GM18873 (cell line): ENCODE results near the gene KIF21B.
"Not testable (repeated sequence)": the region's sequence is repeated elsewhere in the genome, so short reads cannot be mapped to it uniquely, and the experiment has no call there.

Experiments
- ATAC-seq: cut with Tn5 transposase; IDR thresholded peaks from one replicate; pipeline ENCODE4 v1.9.1; 2021; ENCODE audit warnings: mild to moderate bottlenecking, moderate library complexity, moderate number of reproducible peaks; ENCODE audit not compliant: unreplicated experiment, low FRiP score

The KIF21B gene

DNA sequence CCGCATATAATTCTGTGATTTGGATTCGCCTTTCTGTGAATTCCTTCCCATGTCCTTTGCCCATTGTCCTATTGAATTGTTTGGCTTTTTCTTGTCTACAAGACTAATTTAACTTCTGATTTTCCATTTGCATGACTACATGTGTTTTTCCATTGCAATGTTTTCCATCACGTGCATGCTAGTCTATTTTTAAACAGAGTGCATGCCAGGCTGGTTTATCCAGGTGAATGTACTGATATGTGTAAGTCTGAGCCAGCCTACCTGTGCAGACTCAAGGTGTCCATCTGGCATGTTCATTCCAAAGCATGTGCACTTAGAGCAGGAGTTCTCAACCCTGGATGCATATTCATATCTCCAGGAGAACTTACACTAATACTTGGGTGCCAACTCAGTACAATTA lies 69.1 kb downstream of the KIF21B start:
- ATAC-seq: no peak

DNA sequence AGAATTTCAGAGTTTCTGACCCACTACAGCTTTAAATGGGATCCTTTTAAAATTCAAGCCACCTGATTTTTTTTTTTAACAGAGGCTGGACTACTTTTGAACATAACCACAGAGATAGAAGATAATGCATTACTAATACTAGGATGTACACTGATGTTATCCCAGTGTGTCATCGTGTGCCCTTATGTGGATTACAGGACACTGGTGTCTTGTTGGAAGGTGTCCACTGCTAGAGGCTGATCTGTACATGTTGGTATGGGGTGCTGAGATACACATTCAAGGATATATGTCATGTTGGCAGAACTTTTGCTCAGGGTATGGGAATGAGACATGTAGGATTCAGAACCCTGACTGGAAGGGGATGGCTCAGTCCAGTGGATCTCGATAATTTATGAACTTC lies 72.5 kb downstream of the KIF21B start:
- ATAC-seq: no peak

DNA sequence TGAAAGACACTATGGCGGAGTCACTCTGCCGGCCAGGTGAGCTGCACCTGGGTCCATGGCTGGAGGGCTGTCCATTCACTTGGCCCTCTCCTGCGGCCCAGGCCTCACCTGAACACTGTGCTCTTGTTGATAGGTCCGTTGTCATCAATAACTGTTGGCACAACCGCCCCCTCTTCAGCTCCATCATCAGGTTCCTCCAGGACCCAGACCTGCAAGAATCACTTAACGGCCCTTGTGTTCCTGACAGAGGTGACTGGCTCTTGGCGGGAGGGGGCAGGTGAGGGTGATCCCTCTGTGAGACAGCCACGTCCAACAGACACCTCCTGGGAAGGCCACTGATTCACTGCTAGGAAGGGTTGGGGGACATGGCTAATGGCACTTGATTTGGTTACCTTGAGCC lies 73.9 kb downstream of the KIF21B start:
- no peak for ATAC-seq

DNA sequence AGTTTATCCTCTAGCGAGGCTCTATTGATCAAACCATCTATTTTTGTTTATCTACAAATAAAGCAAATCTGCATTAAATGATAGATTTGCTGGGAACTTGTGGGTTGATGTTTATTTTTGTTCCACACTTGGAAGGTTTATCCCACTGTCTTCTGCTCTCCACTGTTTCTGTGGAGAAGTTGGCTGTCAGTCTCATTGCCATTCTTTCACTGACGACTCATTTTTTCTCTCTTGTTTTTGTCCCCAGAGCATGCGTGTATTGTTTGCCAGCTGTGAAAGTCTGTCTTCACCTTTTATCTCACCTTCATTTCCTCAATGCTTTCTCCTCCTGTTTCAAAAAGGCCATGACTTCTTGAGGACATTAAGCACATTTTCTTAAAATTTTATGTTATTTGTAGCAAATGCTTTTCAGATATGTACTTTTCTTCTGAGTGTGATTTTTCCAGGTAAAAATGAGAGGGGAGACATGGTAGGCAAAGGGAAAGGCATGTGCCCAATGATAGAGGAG lies 76.4 kb downstream of the KIF21B start:
- ATAC-seq: no peak

DNA sequence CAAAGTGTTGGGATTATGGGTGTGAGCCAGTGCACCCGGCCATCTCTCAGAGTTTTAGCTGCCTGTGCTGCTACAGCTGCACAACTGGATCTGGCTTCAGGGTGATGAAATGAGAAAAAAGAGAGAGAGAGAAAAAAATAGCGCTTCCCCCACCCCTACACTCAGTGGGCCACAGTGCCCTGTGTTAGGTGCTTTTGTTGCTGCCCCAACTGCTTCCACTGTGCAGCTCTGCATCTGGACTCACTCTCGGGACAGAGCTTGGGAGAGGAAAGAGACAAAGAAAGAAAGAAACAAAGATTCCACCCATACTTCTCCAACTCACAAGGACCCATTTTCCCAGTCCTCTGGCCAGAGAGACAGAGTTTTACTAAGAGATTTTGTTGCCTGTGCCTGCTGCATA lies 78.4 kb downstream of the KIF21B start:
- no peak for ATAC-seq

DNA sequence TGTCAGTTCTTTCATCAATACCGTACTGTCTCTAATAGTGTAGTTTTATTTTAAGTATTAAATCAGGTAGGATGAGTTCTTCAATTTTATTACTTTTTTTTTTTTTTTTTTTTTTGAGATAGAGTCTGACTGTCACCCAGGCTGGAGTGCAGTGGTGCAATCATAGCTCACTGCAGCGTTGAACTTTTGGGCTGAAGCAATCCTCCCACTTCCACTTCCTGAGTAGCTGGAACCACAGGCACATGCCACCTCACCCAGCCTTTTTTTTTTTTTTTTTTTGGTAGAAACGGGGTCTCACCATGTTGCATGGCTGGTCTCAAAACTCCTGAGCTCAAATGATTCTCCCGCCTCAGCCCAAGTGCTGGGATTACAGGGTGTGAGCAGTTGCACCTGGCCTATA lies 84.6 kb downstream of the KIF21B start:
- no peak for ATAC-seq

DNA sequence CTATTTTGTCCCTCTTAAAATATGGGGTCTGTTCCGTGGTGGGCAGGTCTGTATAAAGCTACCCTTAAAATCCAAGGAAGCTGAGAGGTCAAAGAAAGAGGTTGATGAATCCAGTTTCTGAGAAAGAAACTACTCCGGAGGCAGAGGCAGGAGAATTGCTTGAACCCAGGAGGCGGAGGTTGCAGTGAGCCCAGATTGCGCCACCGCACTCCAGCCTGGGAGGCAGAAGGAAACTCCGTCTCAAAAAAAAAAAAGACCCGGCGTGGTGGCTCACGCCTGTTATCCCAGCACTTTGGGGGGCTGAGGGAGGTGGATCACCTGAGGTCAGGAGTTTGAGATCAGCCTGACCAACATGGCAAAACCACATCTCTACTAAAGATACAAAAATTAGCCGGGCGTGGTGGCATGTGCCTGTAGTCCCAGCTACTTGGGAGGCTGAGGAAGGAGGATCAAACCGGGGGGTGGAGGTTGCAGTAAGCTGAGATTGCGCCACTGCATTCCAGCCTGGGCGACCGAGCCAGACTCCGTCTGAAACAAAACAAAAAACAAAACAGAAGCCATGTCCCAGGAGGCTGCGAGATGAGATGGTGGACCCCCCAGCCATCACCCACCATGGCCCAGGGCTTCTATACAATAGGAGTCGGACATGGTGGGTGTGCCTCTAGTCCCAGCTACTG lies 88.1 kb downstream of the KIF21B start:
- ATAC-seq: not testable (repeated sequence)

DNA sequence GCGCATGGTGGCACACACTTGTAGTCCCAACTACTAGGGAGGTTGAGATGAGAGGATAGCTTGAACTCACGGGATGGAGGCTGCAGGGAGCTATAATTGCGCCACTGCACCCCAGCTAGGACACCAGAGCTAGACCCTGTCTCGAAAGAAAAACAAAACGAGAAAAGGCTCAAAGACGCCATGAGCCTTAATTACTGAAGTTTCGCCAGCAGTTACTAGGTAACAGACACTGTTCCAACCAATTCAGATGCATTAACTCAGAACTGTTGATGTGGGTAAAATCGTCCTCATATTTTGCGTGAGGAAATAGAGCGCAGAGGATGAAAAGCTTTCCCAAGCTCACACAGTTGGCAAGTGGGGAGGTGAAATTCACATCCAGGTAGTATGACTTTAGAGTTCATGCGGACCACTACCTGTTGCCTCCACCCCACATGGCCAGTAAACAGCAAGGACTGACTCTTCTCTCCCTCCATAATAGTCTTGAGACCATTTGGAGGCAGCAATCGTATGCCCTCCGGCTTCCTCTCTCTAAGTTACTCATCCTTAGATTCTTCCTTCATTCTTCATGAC lies 88.8 kb downstream of the KIF21B start:
- ATAC-seq: no peak

DNA sequence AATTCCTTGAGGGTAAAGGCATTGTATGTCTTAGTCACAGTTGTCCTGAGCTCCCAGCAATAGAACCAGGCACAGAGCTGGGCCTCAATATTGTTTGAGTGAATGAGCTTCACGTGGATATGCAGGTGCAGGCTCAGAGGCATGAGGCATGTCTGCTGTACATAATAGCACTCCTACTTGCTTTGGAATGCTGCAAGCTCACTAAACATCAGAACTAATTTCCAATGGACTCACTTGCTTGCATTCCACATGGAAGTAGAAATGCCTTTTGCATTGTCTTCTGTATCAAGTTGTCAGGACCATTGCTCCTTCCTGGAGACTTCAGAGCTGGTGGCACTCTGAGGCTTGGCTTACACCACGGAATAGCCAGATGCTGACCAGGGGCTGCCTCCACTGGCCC lies 91.7 kb downstream of the KIF21B start:
- ATAC-seq: no peak

DNA sequence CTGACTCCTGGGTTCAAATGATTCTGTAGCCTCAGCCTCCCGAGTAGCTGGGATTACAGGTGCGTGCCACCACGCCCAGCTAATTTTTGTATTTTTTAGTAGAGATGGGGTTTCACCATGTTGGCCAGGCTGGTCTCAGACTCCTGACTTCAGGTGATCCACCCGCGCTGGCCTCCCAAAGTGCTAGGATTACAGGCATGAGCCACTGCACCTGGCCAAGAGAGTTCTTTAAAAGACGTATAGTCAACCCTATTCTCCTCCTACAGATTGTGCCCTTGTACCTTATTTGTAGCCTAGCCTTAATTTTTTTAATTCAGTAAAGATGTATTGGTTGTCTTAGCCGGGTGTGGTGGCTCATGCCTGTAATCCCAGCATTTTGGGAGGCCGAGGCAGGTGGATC lies 93.2 kb downstream of the KIF21B start:
- ATAC-seq: not testable (repeated sequence)

DNA sequence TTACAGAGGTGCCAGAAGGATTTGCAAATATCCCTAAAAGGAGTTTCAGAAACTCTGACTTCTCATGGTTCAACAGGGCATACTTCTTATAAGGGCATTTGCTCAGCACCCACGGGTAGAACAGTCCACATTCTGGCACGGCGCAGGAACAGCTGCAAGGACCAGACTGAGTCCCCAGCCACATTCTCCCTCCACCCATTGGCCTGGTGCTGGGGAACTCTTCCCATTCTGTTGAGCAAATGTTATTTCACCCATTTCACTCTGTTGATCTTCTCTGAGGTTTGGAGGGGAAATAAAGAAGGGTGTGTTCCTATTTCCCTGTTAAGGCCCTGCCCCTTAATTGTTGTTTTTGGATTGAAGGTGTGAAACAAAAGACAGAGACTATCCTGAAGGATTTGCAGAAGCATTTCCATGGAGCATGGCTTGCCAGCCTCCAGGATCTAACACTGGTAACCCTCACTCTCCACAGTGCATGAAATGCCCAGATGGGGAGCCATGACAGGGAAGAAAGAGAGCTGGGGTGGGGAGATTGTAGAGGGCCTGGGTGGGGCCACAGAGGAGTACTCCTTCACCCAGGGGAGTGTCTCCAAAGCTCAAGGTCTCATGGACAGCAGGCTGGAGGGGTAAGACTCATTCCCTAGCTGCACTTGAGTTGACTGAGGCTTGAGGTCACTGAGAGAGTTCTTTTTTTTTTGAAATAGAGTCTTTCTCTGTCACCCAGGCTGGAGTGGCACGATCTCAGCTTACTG lies 93.8 kb downstream of the KIF21B start:
- ATAC-seq: no peak

DNA sequence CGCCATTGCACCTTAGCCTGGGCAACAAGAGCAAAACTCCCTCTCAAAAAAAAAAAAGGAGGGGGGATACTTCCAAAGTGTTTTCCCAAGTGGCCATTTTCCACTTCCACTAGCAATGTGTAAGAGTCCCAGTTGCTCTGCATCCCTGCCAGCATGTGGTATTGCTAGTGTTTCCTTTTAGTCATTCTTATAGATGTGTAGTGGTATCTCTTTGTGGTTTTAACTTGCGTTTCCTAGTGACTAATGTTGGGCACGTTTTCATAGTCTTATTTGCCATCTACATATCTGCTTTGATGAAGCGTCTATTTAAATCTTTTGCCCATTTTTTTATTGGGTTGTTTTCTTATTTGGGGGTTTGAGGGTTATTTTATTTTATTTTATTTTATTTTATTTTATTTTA lies 97.7 kb downstream of the KIF21B start:
- no peak for ATAC-seq

DNA sequence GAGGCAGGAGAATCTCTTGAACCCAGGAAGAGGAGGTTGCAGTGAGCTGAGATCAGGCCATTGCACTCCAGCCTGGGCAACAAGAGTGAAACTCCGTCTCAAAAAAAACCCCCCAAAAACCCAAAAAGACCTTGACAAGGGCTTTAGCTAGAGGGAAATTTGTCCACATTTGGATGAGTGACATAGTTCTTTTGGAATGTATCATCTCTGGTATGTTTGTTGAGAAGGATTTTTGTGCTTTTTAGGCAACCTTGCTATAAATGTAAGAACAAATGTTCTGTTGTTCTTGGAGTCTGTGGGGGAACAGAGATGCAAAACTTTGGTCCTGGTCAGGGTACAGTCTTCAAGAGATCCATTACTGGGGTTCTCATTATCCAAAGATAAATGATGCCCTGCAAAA lies 99.9 kb downstream of the KIF21B start:
- ATAC-seq: no peak

DNA sequence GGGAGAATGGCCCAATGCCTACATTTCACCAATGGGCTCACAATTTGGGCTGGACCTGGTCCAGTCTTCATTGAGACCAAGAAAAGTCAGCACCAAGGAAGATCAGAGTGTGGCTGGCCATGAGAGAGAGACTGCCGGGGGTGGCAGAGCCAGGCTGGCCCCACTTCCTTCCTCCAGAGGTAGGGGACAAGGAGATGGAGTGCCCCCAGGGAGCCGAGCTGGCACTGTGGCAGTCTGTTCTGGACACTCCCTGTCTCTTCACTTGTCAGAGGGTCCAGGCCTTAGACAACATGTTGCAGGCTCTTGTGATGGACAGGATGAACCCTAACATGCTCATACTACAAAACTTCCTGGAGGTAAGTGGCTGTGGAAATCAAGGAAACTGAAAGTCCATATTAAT lies 101.1 kb downstream of the KIF21B start:
- ATAC-seq: no peak

DNA sequence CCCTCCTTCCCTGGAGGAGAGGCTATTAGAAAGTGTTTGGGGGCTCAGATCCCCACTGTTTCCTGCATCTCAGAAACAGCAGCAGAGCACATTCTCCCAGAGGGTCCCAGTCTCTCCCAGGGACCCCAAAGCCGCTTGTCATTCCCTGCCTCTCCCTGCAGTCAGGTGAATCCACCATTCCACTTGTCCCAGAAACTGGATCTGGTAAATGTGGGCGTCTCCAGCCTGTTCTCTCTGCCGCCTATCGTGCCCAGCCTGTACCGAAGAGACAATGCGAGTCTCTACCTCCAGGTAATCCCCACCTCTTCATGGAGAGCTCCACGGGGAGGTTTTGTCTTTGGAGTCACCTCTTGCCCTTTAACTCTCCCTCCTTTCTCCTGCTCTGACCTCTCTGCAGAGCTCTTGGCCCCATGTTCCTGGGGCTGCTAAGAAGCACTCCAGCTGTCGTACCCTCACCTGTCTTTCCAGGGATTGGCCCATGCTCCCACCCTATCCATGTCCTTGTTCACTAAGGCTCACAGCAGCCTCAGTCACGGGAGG lies 101.9 kb downstream of the KIF21B start:
- ATAC-seq: no peak
